Fibroblast of peridontal ligament (primary cell): ENCODE measurements around the gene OR5W2.
"Not testable (repeated sequence)": the region's sequence is repeated elsewhere in the genome, so short reads cannot be mapped to it uniquely, and the experiment has no call there.

Experiments used
- DNase-seq: peaks from one replicate; pipeline ENCODE4 v3.0.0-alpha.2; 2010; ENCODE audit errors: extremely low read depth

OR5W2 gene

DNA sequence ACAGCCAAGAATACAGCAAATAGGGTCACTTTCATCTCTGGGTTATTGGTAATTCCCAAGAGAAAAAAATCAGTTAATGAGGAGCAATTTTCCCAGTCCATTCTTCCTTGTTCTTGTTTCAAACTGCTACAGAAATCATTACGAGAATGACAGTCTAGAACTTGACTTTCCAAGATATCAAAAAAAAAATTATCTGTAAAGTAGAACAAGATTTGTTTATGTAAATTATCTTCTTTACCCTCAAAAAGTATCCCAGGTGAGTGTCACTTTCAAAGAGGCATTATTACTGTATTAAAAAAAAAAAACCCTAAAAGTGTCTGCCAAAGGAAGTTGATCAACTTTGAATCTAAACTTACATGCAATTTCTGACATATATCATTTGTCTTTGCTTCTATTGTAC is at the start of gene OR5W2:
TSS of gene OR5W2 (minus strand) at position 101 of the 400 bp plus-strand sequence. CDS start at position 101, 0 bp downstream.
- DNase-seq = no peak

DNA sequence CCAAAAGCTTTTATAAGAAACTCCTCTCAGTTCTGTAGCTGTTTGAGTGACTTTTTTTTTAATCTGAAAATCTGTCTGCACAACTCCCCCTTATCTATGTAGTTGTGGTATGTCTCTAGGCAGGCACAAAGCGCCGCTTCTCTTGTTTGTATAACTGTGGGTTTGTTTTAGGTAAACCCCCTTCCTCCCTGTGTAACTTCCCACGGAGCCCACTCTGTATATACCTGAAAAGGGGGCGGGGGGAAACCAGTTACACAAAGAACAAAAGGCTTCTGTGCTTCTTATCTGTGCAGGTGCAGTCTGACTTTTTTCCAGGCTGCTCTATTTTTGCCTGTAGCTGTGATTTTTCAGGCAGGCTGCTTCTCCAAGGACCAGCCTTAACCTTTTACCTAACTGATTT is 42.1 kb upstream of the OR5W2 start:
- DNase-seq = no peak

DNA sequence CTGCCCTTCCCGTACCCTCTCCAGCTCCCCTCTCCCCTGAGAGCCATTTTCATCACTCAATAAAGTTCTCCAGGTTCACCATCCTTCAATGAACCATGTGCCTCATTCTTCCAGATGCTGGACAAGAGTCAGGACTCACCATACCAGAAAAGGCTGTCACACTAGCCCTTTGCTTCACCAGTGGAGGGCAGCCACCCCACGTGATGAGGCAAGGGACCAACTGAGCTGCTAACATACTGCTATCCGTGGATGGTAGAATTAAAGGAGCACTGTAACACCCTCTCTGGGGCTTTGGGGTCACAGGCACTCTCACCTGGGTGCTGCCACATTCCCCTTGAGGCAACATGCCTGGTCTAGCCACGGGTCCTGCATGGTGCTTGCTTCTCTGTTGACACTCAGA is 34.9 kb upstream of the OR5W2 start:
- DNase-seq = no peak

DNA sequence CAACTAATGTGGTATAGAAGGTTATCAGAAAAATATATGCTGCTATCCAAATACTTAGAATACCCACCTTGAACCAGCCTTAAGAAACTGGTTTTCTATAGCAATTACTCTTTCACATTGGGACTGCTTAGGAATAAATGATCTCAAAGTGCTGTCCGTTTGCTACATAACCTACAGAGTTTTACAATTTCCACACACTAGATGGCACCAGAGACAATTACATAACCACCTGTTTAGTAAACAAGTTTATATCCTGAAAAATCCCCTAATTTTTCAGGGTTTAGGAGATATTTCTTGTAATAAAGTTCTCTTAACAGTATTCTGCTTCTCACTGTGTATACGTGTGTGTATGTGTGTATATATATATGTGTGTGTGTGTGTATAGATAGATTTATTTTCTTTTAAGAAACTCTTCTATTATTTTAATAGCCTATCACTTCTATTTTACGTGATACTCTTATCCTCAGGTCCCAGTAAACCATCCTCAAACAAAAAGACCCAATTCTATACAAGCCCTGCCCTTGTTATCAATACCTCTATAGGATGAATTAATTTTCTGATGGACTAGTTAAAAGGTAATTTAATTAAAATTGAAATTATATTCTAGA is 28.5 kb upstream of the OR5W2 start:
- DNase-seq = peak; percentile 11

DNA sequence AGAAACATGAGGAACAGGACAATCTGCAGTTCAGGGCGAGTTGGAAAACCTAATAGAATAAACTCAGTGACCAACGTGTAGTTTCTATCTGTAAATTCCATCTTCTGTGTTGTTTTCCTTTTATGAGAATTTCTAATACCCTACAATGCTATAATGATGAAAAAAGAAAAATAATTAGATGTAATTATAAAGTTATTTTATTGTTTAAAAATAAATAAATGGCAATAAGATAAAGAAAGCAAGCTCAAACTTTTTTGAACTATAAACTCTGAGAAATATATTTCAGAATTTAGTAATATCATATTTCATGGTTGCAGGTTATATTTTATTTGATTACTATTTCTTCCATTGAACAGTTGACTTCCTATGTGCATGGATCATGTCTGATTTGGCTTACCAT is 21.9 kb upstream of the OR5W2 start, which contains the start of gene OR5I1:
TSS of gene OR5I1 (minus strand) at position 101 of the 400 bp plus-strand sequence. CDS start at position 101, 0 bp downstream.
- DNase-seq = no peak

DNA sequence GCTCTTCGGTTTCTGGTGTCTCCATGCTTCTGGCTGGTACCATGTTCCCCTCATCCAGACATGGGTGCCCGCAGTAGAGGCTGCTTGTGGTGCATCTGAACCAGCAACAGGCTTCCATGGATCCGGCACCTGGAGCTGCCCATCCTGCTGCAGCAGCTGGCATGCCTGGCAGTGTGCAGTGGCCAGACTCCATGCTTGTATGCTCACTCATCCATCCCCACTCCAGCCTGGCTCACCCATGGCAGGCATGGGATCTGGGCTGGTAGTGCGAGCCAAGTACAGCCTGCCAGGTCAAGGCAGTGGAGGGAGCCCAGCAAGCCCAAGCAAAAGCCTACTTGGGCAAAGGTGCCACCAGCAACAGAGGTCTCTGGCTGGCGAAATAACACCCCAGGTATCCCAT is 6.2 kb upstream of the OR5W2 start:
- DNase-seq = no peak

DNA sequence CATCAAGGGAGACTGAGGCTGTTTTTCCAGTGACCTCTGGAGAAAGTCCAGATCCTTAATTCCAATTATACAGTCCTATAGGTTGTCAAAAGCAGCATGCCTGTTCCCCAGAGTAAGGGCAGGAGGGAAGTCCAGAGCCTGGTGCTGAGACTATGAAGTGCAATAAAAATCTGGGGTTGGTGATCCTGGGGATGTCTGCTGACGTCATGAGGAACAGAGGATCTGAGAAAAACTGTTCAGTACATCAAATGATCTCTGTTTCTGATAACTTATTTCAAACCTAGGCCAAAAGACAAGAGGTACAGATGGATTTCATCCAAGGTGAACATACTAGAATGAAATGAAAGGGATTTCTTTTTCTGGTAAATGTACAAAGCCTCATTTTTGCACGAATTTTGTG is 12.1 kb downstream of the OR5W2 start:
- no peak for DNase-seq

DNA sequence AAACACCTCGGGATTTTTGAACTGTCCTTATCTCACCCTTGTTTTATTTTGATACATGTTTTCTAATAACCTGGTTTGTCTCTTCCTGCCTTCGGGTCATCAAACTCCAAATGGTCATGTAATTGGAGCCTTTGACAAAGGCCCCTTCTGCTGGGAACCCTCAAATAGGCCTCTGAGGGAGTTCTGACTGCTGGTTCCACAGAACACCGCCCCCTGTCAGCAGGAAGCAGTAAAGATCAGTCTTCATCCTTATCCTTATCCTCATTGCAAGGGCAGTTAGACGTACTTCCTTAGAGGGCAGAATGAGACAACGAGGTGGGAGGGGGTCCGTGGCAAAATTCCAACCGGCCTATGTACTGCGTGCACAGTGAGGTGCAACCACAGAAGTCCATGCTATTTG is 19.2 kb downstream of the OR5W2 start:
- DNase-seq = no peak

DNA sequence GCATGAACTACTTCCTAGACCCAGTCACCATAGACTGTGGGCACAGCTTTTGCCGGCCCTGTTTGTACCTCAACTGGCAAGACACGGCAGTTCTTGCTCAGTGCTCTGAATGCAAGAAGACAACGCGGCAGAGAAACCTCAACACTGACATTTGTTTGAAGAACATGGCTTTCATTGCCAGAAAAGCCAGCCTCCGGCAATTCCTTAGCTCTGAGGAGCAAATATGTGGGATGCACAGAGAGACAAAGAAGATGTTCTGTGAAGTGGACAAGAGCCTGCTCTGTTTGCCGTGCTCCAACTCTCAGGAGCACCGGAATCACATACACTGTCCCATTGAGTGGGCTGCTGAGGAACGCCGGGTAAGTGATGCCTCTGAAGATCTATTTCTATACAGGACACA is 28.9 kb downstream of the OR5W2 start:
- not testable (repeated sequence) for DNase-seq

DNA sequence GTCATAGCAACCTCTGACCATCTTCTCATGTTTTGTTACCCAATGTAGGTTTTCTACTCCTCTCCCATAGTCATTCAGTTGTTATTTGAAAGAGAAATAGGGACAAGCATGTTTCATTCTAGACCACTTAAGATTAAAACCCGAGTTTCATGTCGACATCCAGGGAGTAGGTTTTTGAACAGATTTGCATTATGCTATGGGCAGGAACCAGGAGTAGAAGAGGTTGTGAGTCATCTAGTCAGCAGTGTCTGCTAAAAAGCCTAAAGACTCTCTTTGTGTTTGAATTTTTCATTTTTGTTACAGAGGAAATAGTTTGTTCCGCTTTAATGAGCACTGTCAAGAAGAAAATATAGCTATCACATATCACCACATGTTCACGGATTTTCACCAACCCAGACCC is 29.4 kb downstream of the OR5W2 start:
- DNase-seq = not testable (repeated sequence)

DNA sequence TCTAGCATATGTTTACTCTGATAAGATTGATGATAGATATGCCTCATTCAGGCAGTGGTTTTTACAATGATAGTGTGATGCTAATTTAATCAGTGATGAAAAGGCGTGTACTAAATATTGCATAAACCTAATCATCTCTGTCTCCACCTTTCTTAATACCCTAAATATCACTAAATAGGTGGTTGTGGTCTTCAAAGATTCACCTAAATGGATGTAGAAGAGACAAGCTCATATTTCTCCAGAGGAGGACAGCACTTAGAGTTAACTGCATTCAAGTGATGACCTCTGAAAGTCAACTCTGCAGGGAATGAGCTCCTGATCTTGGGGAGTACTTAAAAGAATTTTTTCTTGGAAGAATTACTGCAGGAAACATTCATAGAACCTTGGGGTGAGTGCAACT is 31.4 kb downstream of the OR5W2 start, which contains the start of gene TRIM51:
TSS of gene TRIM51 (plus strand) at position 301 of the 400 bp plus-strand sequence. CDS start 2,132 bp downstream, outside the sequence.
- DNase-seq = not testable (repeated sequence)

DNA sequence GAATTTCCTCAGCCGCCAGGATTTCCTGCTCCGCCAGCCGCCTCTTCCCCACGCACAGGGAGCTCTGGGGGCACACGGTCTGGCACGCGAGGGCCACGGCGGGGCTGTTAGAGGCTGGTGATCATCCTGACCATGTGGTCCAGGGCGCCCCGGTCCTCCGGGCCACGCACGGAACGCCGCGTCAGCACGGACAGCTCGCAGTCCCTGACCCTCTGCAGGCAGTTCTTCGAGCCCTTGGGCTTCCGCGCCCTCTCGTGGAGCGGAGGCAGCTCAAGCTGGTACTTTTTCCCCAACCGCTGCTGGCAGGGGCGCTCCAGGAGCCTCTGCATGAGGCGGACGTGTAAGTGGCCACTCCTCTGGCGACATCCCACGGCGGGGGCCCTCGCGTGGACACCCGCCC is 41.2 kb downstream of the OR5W2 start:
- DNase-seq = not testable (repeated sequence)

DNA sequence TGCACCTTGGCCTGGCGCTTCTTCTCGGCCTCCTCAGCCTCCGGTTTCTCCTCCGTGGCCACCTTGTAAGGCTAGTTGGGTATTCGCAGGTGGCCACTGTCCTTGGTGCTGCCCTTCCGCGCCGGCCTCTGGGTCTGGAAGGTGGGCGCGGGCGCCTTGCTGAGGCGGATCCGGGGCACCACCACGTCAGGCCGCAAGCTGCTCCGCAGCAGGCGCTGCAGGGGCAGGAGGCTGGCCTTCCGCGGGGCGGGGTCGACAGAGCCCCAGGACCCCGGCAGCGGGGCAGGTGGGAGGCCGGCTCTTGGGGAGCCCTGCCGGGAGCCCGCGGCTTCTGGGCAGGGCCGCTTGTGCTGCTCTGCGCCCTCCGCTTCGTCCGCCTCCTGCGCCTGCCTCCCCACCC is 41.7 kb downstream of the OR5W2 start:
- DNase-seq = not testable (repeated sequence)

DNA sequence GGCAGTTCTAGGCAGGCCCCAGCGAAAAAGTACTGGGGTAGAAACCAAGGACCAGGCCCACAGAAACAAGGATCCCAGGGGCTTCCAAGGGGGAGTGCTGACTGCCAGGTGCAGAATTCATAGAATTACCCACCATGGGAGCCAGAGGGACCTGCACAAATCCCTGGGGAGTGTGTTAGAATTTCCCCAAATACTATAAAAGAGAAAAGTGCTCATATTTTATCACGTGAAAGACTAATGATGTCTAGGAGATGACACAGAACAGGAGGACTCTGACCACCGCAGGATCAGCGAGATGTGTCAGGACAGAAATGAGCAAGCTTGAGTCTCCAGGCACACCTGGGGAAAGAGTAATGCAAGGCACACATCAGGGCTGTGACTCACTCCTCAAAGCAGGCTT is 47.0 kb downstream of the OR5W2 start:
- not testable (repeated sequence) for DNase-seq
